HepG2 (cell line): ENCODE results near the gene SNX21. TPM values are rescaled to one million over a fixed set of nuclear protein-coding genes. Genes with fewer than 3 reads are reported as not detected.

Experiments
- ATF7-NPFF ChIP-seq: sonication (generic); formaldehyde crosslinking; IDR thresholded peaks from 2 replicates; pipeline ENCODE4 v1.8.1; 2023; ENCODE audit warnings: mild to moderate bottlenecking, low read depth, missing genetic modification reagents, moderate library complexity
- CAMTA2 ChIP-seq: sonication (generic); formaldehyde crosslinking; IDR thresholded peaks from 2 replicates; pipeline ENCODE4 v1.4.0; 2020; ENCODE audit warnings: mild to moderate bottlenecking, missing genetic modification reagents, borderline replicate concordance
- ETV5 ChIP-seq: IDR thresholded peaks from 2 replicates; pipeline ENCODE4 v1.6.1; 2018; ENCODE audit warnings: missing biosample characterization, missing genetic modification reagents, inconsistent platforms, borderline replicate concordance
- GZF1 ChIP-seq: sonication (generic); formaldehyde crosslinking; IDR thresholded peaks from 2 replicates; pipeline ENCODE4 v1.5.1; 2020; ENCODE audit warnings: mild to moderate bottlenecking, missing genetic modification reagents
- NCOA1 ChIP-seq: sonication (generic); formaldehyde crosslinking; IDR thresholded peaks from 2 replicates; pipeline ENCODE4 v1.9.0; 2021; ENCODE audit warnings: missing genetic modification reagents
- SRSF4 ChIP-seq: fragments of 200-400 bp; formaldehyde crosslinking; IDR thresholded peaks from one replicate; pipeline ENCODE4 v1.6.1; 2018; ENCODE audit warnings: mild to moderate bottlenecking, low read depth, low read length, moderate library complexity; ENCODE audit not compliant: poor library complexity, severe bottlenecking
- TARDBP ChIP-seq: sonication (generic); formaldehyde crosslinking; IDR thresholded peaks from 2 replicates; pipeline ENCODE4 v1.8.0; 2022; ENCODE audit warnings: mild to moderate bottlenecking, missing genetic modification reagents
- TBP ChIP-seq: sonication (generic); formaldehyde crosslinking; IDR thresholded peaks from 2 replicates; pipeline ENCODE4 v1.5.0; 2020; ENCODE audit warnings: missing genetic modification reagents
- ZKSCAN1 ChIP-seq: fragments of 150-350 bp; IDR thresholded peaks from 2 replicates; pipeline ENCODE4 v1.6.1; 2014; ENCODE audit warnings: low read length
- ZNF44 ChIP-seq: sonication (generic); formaldehyde crosslinking; IDR thresholded peaks from 2 replicates; pipeline ENCODE4 v1.5.1; 2020; ENCODE audit warnings: mild to moderate bottlenecking, missing genetic modification reagents
- ZNF547 ChIP-seq: sonication (generic); formaldehyde crosslinking; IDR thresholded peaks from 2 replicates; pipeline ENCODE4 v1.5.1; 2020; ENCODE audit warnings: mild to moderate bottlenecking, missing genetic modification reagents
- ZNF672 ChIP-seq: sonication (generic); formaldehyde crosslinking; IDR thresholded peaks from 2 replicates; pipeline ENCODE4 v1.8.1; 2022; ENCODE audit warnings: missing genetic modification reagents
- ZNF687 ChIP-seq: sonication (generic); formaldehyde crosslinking; IDR thresholded peaks from 2 replicates; pipeline ENCODE4 v1.5.1; 2020; ENCODE audit warnings: mild to moderate bottlenecking, missing genetic modification reagents, moderate library complexity
- ZNF703 ChIP-seq: sonication (generic); formaldehyde crosslinking; IDR thresholded peaks from 2 replicates; pipeline ENCODE4 v1.5.1; 2020; ENCODE audit warnings: missing genetic modification reagents, mild to moderate bottlenecking, moderate library complexity, borderline replicate concordance
- ZNF883 ChIP-seq: sonication (generic); formaldehyde crosslinking; IDR thresholded peaks from 2 replicates; pipeline ENCODE4 v1.5.1; 2020; ENCODE audit warnings: mild to moderate bottlenecking, missing genetic modification reagents; ENCODE audit errors: not compliant biosample characterization
- ZSCAN25 ChIP-seq: sonication (generic); formaldehyde crosslinking; IDR thresholded peaks from 2 replicates; pipeline ENCODE4 v1.8.0; 2022; ENCODE audit warnings: mild to moderate bottlenecking, missing genetic modification reagents
- polyA plus RNA-seq, 8 experiments: library from polyadenylated mRNA; depleted of rRNA in 3 of 8; stranded (reverse) in 7 of 8; unstranded in 1 of 8; fragments of >200 nt; fragmentation: Illumina TruSeq in 4 of 8; extraction: Trizol in 4 of 8; gene quantifications; 2 replicates each; pipeline versions ENCODE4 v1.2.1 to v1.2.3, GENCODE V29; 2011 to 2016; ENCODE audit warnings: low read depth in 4 of 8, missing spikeins in 1 of 8, mixed read lengths in 1 of 8; ENCODE audit not compliant: insufficient read depth in 1 of 8
- total RNA-seq, 5 experiments: library from RNA; depleted of rRNA; stranded (reverse); fragments of >200 nt; fragmentation: Illumina TruSeq; extraction: Trizol; gene quantifications; 2 replicates each; pipeline ENCODE4 v1.2.3, GENCODE V29; 2016; ENCODE audit warnings: low read depth in 1 of 5
- TF ChIP-seq, protein P1 (sequence below): sonication (generic); formaldehyde crosslinking; IDR thresholded peaks from 2 replicates; pipeline ENCODE4 v1.4.0; 2020; ENCODE audit warnings: mild to moderate bottlenecking, missing genetic modification reagents

SNX21 gene
- total and polyA plus RNA-seq, 2 of the 13 experiments (the other 11 are each of a cell fraction or from before 2014, with no cell fraction given), result 7.7 to 12.8 TPM

DNA sequence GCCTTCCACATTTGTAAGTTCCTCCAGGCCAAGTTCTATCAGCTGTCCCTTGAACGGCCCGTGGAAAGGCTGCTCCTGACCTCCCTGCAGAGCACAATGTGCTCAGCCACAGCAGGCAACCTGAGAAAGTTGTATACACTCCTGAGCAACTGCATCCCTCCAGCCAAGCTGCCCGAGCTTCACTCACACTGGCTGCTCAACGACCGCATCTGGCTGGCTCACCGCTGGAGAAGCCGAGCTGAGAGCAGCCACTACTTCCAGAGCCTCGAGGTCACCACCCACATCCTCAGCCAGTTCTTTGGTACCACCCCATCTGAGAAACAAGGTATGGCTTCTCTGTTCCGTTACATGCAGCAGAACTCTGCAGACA is 49.5 kb downstream of the SNX21 start (continued):
- TF ChIP-seq ETV5 (CRISPR knock-in tag) (no peak), GZF1 (CRISPR knock-in tag) (0 out of 2 replicates have a peak, but pooled peaks have one; percentile 46), ZNF547 (CRISPR knock-in tag) (peak; percentile 34; the same call in 1 of the 2 replicates), NCOA1 (no peak), TARDBP (CRISPR knock-in tag) (0 out of 2 replicates have a peak, but pooled peaks have one; percentile 34), ZNF703 (no peak), SRSF4 (no peak), ZKSCAN1 (no peak), ZSCAN25 (CRISPR knock-in tag) (0 out of 2 replicates have a peak, but pooled peaks have one; percentile 40), ZNF883 (CRISPR knock-in tag) (peak; percentile 63), CAMTA2 (CRISPR knock-in tag) (peak; percentile 56; the same call in 1 of the 2 replicates), ZNF44 (0 out of 2 replicates have a peak, but pooled peaks have one; percentile 23), ZNF687 (CRISPR knock-in tag) (0 out of 2 replicates have a peak, but pooled peaks have one; percentile 9), ATF7-NPFF (CRISPR knock-in tag) (0 out of 2 replicates have a peak, but pooled peaks have one; percentile 34), ZNF672 (CRISPR knock-in tag) (0 out of 2 replicates have a peak, but pooled peaks have one; percentile 53), TBP (CRISPR knock-in tag) (no peak)
- TF ChIP-seq, protein P1, sequence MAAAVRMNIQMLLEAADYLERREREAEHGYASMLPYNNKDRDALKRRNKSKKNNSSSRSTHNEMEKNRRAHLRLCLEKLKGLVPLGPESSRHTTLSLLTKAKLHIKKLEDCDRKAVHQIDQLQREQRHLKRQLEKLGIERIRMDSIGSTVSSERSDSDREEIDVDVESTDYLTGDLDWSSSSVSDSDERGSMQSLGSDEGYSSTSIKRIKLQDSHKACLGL (CRISPR knock-in tag), result no peak
